Hepatocyte (in vitro differentiated cells): Measurements from ENCODE around the gene MAST2. TPM values are rescaled to one million over a fixed set of nuclear protein-coding genes. Genes with fewer than 3 reads are reported as not detected.

ENCODE experiments used
- DNase-seq: peaks from one replicate; pipeline ENCODE4 v3.0.0-alpha.2; 2016; ENCODE audit warnings: low spot score
- H2AFZ ChIP-seq: fragments of 200-600 bp; sonication (generic); 2 replicates; pipeline ENCODE4 v1.6.0; 2016; ENCODE audit warnings: antibody characterized with exemption, mild to moderate bottlenecking
- H3K27ac ChIP-seq: fragments of 200-600 bp; sonication (generic); 2 replicates; pipeline ENCODE4 v1.5.1; 2016; ENCODE audit warnings: mild to moderate bottlenecking
- H3K27me3 ChIP-seq: fragments of 200-600 bp; sonication (generic); 2 replicates; pipeline ENCODE4 v1.6.1; 2016
- H3K36me3 ChIP-seq: fragments of 200-600 bp; sonication (generic); replicated peaks from 2 replicates; pipeline ENCODE4 v1.5.1; 2016; ENCODE audit warnings: low read depth; ENCODE audit not compliant: insufficient read depth
- H3K4me1 ChIP-seq: fragments of 200-600 bp; sonication (generic); 2 replicates; pipeline ENCODE4 v1.5.1; 2016; ENCODE audit warnings: mild to moderate bottlenecking, moderate library complexity; ENCODE audit not compliant: insufficient read depth
- H3K4me2 ChIP-seq: fragments of 200-600 bp; sonication (generic); 2 replicates; pipeline ENCODE4 v1.6.0; 2016
- H3K4me3 ChIP-seq: fragments of 200-600 bp; sonication (generic); 2 replicates; pipeline ENCODE4 v1.5.1; 2016; ENCODE audit warnings: mild to moderate bottlenecking
- H3K79me2 ChIP-seq: fragments of 200-600 bp; sonication (generic); 2 replicates; pipeline ENCODE4 v1.6.0; 2017; ENCODE audit warnings: mild to moderate bottlenecking
- H3K9me2 ChIP-seq: fragments of 200-600 bp; sonication (generic); replicated peaks from 2 replicates; pipeline ENCODE4 v1.6.0; 2017; ENCODE audit warnings: mild to moderate bottlenecking; ENCODE audit not compliant: insufficient read depth
- H3K9me3 ChIP-seq: fragments of 200-600 bp; sonication (generic); 2 replicates; pipeline ENCODE4 v1.5.1; 2016; ENCODE audit warnings: low read depth, mild to moderate bottlenecking
- H4K20me1 ChIP-seq: fragments of 200-600 bp; sonication (generic); 2 replicates; pipeline ENCODE4 v1.6.0; 2016; ENCODE audit warnings: mild to moderate bottlenecking; ENCODE audit not compliant: insufficient read depth, poor library complexity, severe bottlenecking
- CTCF ChIP-seq: fragments of 200-600 bp; sonication (generic); IDR thresholded peaks from 2 replicates; pipeline ENCODE4 v1.5.1; 2016; ENCODE audit warnings: antibody characterized with exemption, mild to moderate bottlenecking; ENCODE audit not compliant: poor library complexity
- EZH2 ChIP-seq: fragments of 200-600 bp; sonication (generic); IDR thresholded peaks from 2 replicates; pipeline ENCODE4 v1.6.1; 2016; ENCODE audit warnings: antibody characterized with exemption, mild to moderate bottlenecking, borderline replicate concordance
- EZH2phosphoT487 ChIP-seq: fragments of 200-600 bp; sonication (generic); IDR thresholded peaks from one replicate; pipeline ENCODE4 v1.6.1; 2018; ENCODE audit warnings: antibody characterized with exemption, mild to moderate bottlenecking, low read depth, moderate library complexity; ENCODE audit not compliant: unreplicated experiment, severe bottlenecking
- WGBS: methylation state at CpG from one replicate; pipeline ENCODE4 v1.1.6; 2016; ENCODE audit warnings: low lambda C conversion rate; ENCODE audit errors: missing lambda C conversion rate; 5-methylcytosine and 5-hydroxymethylcytosine counted together
- polyA plus RNA-seq: library from polyadenylated mRNA; unstranded; fragments of >200 nt; fragmentation: Nextera tagmentation; extraction: Ambion mirVana; gene quantifications from 2 replicates; pipeline ENCODE4 v1.2.1, GENCODE V29; 2016
- total RNA-seq: library from RNA; depleted of rRNA; stranded (reverse); fragments of >200 nt; gene quantifications from 2 replicates; pipeline ENCODE4 v1.2.3, GENCODE V29; 2014

Gene MAST2
- total and polyA plus RNA-seq, 2 experiments from 2014 or later, result 25.8 to 33.5 TPM

- Histone ChIP-seq H3K4me3 (no peak overlapping the region), H4K20me1 (no peaks in the 10 kb centered on the region), H3K27ac (peak overlapping the region; percentile 86), H3K9me3 (no peaks in the 10 kb centered on the region), H2AFZ (peak overlapping the region; percentile 6), H3K27me3 (no peaks in the 10 kb centered on the region), H3K36me3 (no peaks in the 10 kb centered on the region), H3K4me2 (peak overlapping the region; percentile 21), H3K9me2 (no peaks in the 10 kb centered on the region), H3K79me2 (peaks cover 14% of the 10 kb centered on the region), H3K4me1 (peaks cover 4% of the 10 kb centered on the region)
- TF ChIP-seq CTCF (no peak), EZH2 (no peak), EZH2phosphoT487 (no peak)
- 44% methylated on average over 6 of the region's 6 CpGs for WGBS
- DNase-seq, result peak; percentile 76
Observed at GRCh38 chr1:45892068-45892785, 88.8 kb downstream of the MAST2 start.

GRCh38 chr1:45894331-45894730, 90.9 kb downstream of the MAST2 start:
- H3K27me3 ChIP-seq, result no peaks in the 10 kb centered on the region
- no peak for DNase-seq
- H3K36me3 ChIP-seq, result no peaks in the 10 kb centered on the region
- no peak overlapping the region for H3K4me2 ChIP-seq
- H3K79me2 ChIP-seq, result peaks cover 13% of the 10 kb centered on the region
- 82% methylated on average over 4 of the region's 4 CpGs for WGBS
- H3K4me1 ChIP-seq, result peaks cover 4% of the 10 kb centered on the region
- no peaks in the 10 kb centered on the region for H4K20me1 ChIP-seq
- no peak overlapping the region for H3K27ac ChIP-seq
- no peak for TF ChIP-seq EZH2phosphoT487
- TF ChIP-seq CTCF, result no peak
- no peak for TF ChIP-seq EZH2
- no peaks in the 10 kb centered on the region for H3K9me3 ChIP-seq
- no peaks in the 10 kb centered on the region for H3K9me2 ChIP-seq
- H3K4me3 ChIP-seq, result no peak overlapping the region
- H2AFZ ChIP-seq, result no peak overlapping the region

GRCh38 chr1:45894921-45895320, 91.5 kb downstream of the MAST2 start:
- H3K4me3 ChIP-seq, result no peak overlapping the region
- no peaks in the 10 kb centered on the region for H3K9me2 ChIP-seq
- no peak overlapping the region for H3K4me2 ChIP-seq
- peaks cover 4% of the 10 kb centered on the region for H3K4me1 ChIP-seq
- no peaks in the 10 kb centered on the region for H3K9me3 ChIP-seq
- H3K27me3 ChIP-seq, result no peaks in the 10 kb centered on the region
- no peak overlapping the region for H3K27ac ChIP-seq
- H4K20me1 ChIP-seq, result no peaks in the 10 kb centered on the region
- no peak for DNase-seq
- no peaks in the 10 kb centered on the region for H3K36me3 ChIP-seq
- no peak overlapping the region for H2AFZ ChIP-seq
- H3K79me2 ChIP-seq, result peaks cover 10% of the 10 kb centered on the region
- TF ChIP-seq EZH2 (no peak), EZH2phosphoT487 (no peak), CTCF (no peak)

GRCh38 chr1:45895406-45895805, 92.0 kb downstream of the MAST2 start:
- Histone ChIP-seq H3K4me2 (no peak overlapping the region), H3K27ac (no peak overlapping the region), H3K79me2 (peaks cover 5% of the 10 kb centered on the region), H3K27me3 (no peaks in the 10 kb centered on the region), H3K4me3 (no peak overlapping the region), H3K9me3 (no peaks in the 10 kb centered on the region), H3K4me1 (peaks cover 4% of the 10 kb centered on the region), H3K9me2 (no peaks in the 10 kb centered on the region), H2AFZ (no peak overlapping the region), H3K36me3 (no peaks in the 10 kb centered on the region), H4K20me1 (no peaks in the 10 kb centered on the region)
- no peak for DNase-seq
- TF ChIP-seq CTCF (no peak), EZH2phosphoT487 (no peak), EZH2 (no peak)
- WGBS, result 97% methylated on average over 2 of the region's 2 CpGs
